ENCODE results near the gene C6. TPM values are rescaled to one million over a fixed set of nuclear protein-coding genes. Genes with fewer than 3 reads are reported as not detected.
A peak's percentile ranks its signal among the peaks of the same experiment; 100 is the strongest.
"Not testable (repeated sequence)": the region's sequence is repeated elsewhere in the genome, so short reads cannot be mapped to it uniquely, and the experiment has no call there.

The C6 gene
- total RNA-seq, 2 donors from 2014 or later: 40.7 to 50.8 TPM

DNA sequence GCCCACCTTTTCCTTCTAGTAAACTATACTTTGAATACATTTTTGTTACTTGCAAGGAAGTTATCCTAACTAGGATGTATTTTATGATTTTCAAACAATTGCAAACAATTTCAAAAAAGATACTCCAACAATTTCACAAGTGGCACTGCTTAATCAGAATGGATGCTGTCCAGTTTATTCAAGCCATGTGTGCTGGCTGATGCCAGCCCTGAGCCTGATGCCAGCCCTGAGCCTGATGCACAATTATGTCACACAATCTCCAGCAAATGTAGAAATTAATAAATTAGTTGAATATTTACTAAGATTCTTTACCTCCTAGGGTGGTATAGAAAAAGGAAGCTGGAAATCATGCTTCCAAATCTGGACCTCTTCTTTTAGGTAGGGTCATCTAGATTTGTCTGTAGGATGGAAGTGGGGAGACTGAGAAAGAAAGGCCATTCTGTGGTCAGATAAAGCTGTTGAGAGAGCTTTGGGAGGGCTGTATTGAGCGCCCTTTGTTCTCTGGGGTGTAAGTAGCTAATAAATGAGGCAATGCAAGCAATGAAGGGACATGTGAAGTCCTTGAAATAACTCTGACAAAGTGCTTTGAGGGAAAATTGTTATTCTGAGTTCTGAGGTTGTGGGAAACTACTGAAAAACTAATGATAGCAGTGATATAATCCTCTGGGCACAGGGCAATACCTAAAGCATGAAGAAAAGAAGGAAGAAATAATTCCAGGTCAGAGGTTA, 5.8 kb upstream of the C6 start:
- ATAC-seq: peak; percentile 25
- 62 to 95% methylated on average over 1 of the region's 1 CpG for WGBS, 2 donors
- H3K27me3 ChIP-seq: no peaks in the 10 kb centered on the region

GRCh38 chr5:41214182-41214581, 850 bp upstream of the C6 start:
- H3K36me3 ChIP-seq (replicated peaks in 1 of 2; ENCODE audit: insufficient read depth in 1 of 2, low read depth in 2 of 2): no peaks in the 10 kb centered on the region
- intact Hi-C loops (cut with DNase I): no loop called here
- TF ChIP-seq POLR2A (IDR thresholded peaks at IDR 0.05): no peak
- no peak for TF ChIP-seq CTCF (IDR thresholded peaks at IDR 0.05)
- H3K27ac ChIP-seq: peak overlapping the region in 3 of 4 donors; percentile 39 to 86 (median 70)
- H3K9me3 ChIP-seq: no peaks in the 10 kb centered on the region
- peaks cover 33% of the 10 kb centered on the region for H3K4me1 ChIP-seq
- H3K27me3 ChIP-seq: no peaks in the 10 kb centered on the region
- DNase-seq (no peak), ATAC-seq (no peak)
- H3K4me3 ChIP-seq: no peak overlapping the region

More for the DNA sequence above, 5.8 kb upstream of the C6 start:
- TF ChIP-seq CTCF (IDR thresholded peaks at IDR 0.05) (no peak), POLR2A (IDR thresholded peaks at IDR 0.05) (no peak)
- H3K9me3 ChIP-seq: no peaks in the 10 kb centered on the region
- no peak for DNase-seq
- peak overlapping the region in 3 of 4 donors; percentile 20 to 61 (median 43) for H3K27ac ChIP-seq
- peaks cover 18% of the 10 kb centered on the region for H3K4me1 ChIP-seq
- H3K36me3 ChIP-seq (replicated peaks in 1 of 2; ENCODE audit: insufficient read depth in 1 of 2, low read depth in 2 of 2): no peaks in the 10 kb centered on the region
- intact Hi-C loops (cut with DNase I): no loop called here
- H3K4me3 ChIP-seq: no peak overlapping the region

DNA sequence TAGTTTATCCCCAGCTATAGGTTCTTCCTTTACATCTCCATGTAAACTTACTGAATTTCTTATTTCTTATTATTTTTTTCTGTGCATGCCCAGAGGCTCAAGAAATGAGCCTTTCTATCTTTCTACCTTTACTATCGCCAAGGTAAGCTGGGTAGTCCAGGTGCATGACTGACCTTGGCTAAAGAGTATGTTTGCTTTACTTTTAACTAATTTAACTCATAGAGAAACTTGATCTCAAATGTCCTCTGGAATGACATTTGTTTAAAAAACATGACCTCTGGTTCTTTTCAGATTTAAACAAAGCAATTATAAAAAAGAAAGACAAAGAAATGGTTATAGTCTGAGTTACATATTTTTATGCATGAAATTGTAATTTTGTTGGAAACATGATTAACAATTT, 397 bp downstream of the C6 start:
- Histone ChIP-seq H3K27ac (peak overlapping the region in 3 of 4 donors; percentile 39 to 86 (median 70)), H3K4me3 (peak overlapping the region in 1 of 2 donors; percentile 24), H3K9me3 (no peaks in the 10 kb centered on the region)

DNA sequence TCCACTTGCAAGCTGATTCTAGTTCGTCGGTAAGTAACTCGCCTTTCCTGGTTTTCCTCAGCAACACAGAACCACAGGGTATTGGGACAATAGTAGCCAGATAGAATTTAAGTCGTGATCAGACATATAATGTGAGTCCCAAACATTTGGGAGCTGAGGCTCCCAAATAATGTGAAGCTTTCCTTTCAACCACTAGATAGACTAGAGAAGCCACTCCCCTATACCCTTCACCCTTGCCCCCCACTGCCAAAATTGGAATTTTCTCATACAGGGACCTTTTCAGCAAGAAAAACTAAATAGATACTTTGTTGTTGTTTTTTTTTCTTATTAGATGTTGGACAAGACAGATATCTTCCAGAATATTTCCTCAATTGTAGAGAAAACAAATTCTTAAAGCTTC, 1.9 kb downstream of the C6 start:
- DNase-seq: no peak
- Histone ChIP-seq H3K9me3 (no peaks in the 10 kb centered on the region), H3K4me3 (no peak overlapping the region), H3K4me1 (peaks cover 25% of the 10 kb centered on the region), H3K36me3 (replicated peaks in 1 of 2; ENCODE audit: insufficient read depth in 1 of 2, low read depth in 2 of 2) (no peaks in the 10 kb centered on the region), H3K27ac (peak overlapping the region in 2 of 4 donors; percentile 39 to 86), H3K27me3 (no peaks in the 10 kb centered on the region)
- intact Hi-C loops (cut with DNase I): no loop called here
- 79 to 89% methylated on average over 4 of the region's 4 CpGs for WGBS, 2 donors
- ATAC-seq: no peak
- no peak for TF ChIP-seq CTCF (IDR thresholded peaks at IDR 0.05)
- no peak for TF ChIP-seq POLR2A (IDR thresholded peaks at IDR 0.05)

More for the DNA sequence above, 397 bp downstream of the C6 start:
- intact Hi-C loops (cut with DNase I): no loop called here
- Histone ChIP-seq H3K36me3 (replicated peaks in 1 of 2; ENCODE audit: insufficient read depth in 1 of 2, low read depth in 2 of 2) (no peaks in the 10 kb centered on the region), H3K4me1 (peaks cover 25% of the 10 kb centered on the region), H3K27me3 (no peaks in the 10 kb centered on the region)
- TF ChIP-seq CTCF (IDR thresholded peaks at IDR 0.05) (no peak), POLR2A (IDR thresholded peaks at IDR 0.05) (no peak)
- DNase-seq (peak in 1 of 4 donors; percentile 25), ATAC-seq (peak; percentile 60)
- WGBS, 2 donors: 9 to 14% methylated on average over 1 of the region's 1 CpG

GRCh38 chr5:41205475-41205874, 7.9 kb downstream of the C6 start:
- H3K4me3 ChIP-seq; intact Hi-C loops (cut with DNase I); ATAC-seq; H3K4me1 ChIP-seq; H3K36me3 ChIP-seq (replicated peaks in 1 of 2; ENCODE audit: insufficient read depth in 1 of 2, low read depth in 2 of 2); H3K27ac ChIP-seq; H3K27me3 ChIP-seq; DNase-seq; H3K9me3 ChIP-seq: not testable (repeated sequence)
- WGBS, 2 donors: 76 to 86% methylated on average over 5 to 8 of the region's 8 CpGs

Data from body of pancreas (tissue), 4 donors.